Measurements from ENCODE around the gene LRTM1.

- TF ChIP-seq JUN (CRISPR knock-in tag; IDR thresholded peaks at IDR 0.05), result no peak
- no peak for TF ChIP-seq POLR2AphosphoS5 (IDR thresholded peaks at IDR 0.05; ENCODE audit: low read depth, low read length)
- TF ChIP-seq POLR2A (IDR thresholded peaks at IDR 0.05; ENCODE audit: insufficient read depth in 1 of 2, low read depth in 2 of 2, low read length in 2 of 2), result no peak
- no peak for TF ChIP-seq ZNF3 (CRISPR knock-in tag; IDR thresholded peaks at IDR 0.05)
- TF ChIP-seq CTCF (CRISPR knock-in tag; IDR thresholded peaks at IDR 0.05), result no peak
- TF ChIP-seq ATF1 (CRISPR knock-in tag; IDR thresholded peaks at IDR 0.05), result no peak
- no peak for TF ChIP-seq SNRNP70 (IDR thresholded peaks at IDR 0.05; ENCODE audit: low read depth, low read length)
- no peak for TF ChIP-seq PCBP2 (optimal IDR thresholded peaks at IDR 0.05; ENCODE audit: low read depth, low read length, poor library complexity, severe bottlenecking)
- TF ChIP-seq RNF2 (conservative IDR thresholded peaks at IDR 0.05; ENCODE audit: low read depth), result no peak
- no peak for TF ChIP-seq MBD4 (IDR thresholded peaks at IDR 0.05; ENCODE audit: borderline replicate concordance, low read length)
- no peak for TF ChIP-seq ZBTB33 (CRISPR knock-in tag; IDR thresholded peaks at IDR 0.05)
- no peak for TF ChIP-seq CHD2 (IDR thresholded peaks at IDR 0.05; ENCODE audit: low read depth, low read length)
- TF ChIP-seq ZNF513 (CRISPR knock-in tag; conservative IDR thresholded peaks at IDR 0.05), result no peak
Measured at GRCh38 chr3:54900838-54901591, 26.8 kb downstream of the LRTM1 start.

All from HepG2 (cell line).